Kidney (tissue), 14 donors: Measurements from ENCODE around the gene NOL4. TPM values are rescaled to one million over a fixed set of nuclear protein-coding genes. Genes with fewer than 3 reads are reported as not detected.

ENCODE experiments used
- DNase-seq, 5 donors: peaks; one replicate each; pipeline ENCODE4 v3.0.0-alpha.2; 2013 to 2020
- FAIRE-seq: peaks from 2 replicates; lab custom pipeline; 2012; peaks lifted over from hg19 to GRCh38; lab: Jason Lieb, UNC
- H3K27ac ChIP-seq, 2 donors: one replicate each; pipeline ENCODE4 v1.7.0; 2013; ENCODE audit warnings: low read depth in 2 of 2, low read length in 2 of 2, inconsistent platforms in 1 of 2
- H3K27me3 ChIP-seq: one replicate; pipeline ENCODE4 v1.7.1; 2013; ENCODE audit warnings: low read length, inconsistent platforms; ENCODE audit not compliant: control insufficient read depth, insufficient read depth
- H3K36me3 ChIP-seq, 3 donors: one replicate each; pipeline versions ENCODE4 v1.7.0 to v1.7.1; 2013; ENCODE audit warnings: low read length in 3 of 3, control low read depth in 1 of 3, inconsistent platforms in 1 of 3; ENCODE audit not compliant: insufficient read depth in 3 of 3, control insufficient read depth in 2 of 3
- H3K4me1 ChIP-seq, 3 donors: one replicate each; pipeline versions ENCODE4 v1.7.0 to v1.7.1; 2013; ENCODE audit warnings: low read length in 3 of 3, inconsistent platforms in 1 of 3, low read depth in 1 of 3; ENCODE audit not compliant: control insufficient read depth in 2 of 3, insufficient read depth in 2 of 3
- H3K4me3 ChIP-seq, 3 donors: one replicate each; pipeline versions ENCODE4 v1.7.0 to v1.8.1; 2013; ENCODE audit warnings: low read length in 3 of 3, control low read depth in 1 of 3, inconsistent platforms in 1 of 3
- H3K9ac ChIP-seq, 3 donors: one replicate each; pipeline versions ENCODE4 v1.7.0 to v1.7.1; 2013; ENCODE audit warnings: low read length in 3 of 3, control low read depth in 1 of 3, inconsistent platforms in 1 of 3
- H3K9me3 ChIP-seq, 3 donors: one replicate each; pipeline versions ENCODE4 v1.7.0 to v1.7.1; 2013; ENCODE audit warnings: low read length in 3 of 3, control low read depth in 1 of 3, inconsistent platforms in 1 of 3; ENCODE audit not compliant: control insufficient read depth in 2 of 3, insufficient read depth in 1 of 3
- intact Hi-C: fragments of 100-400 bp; cut with DNase I; formaldehyde crosslinking; loops from one replicate; pipeline ENCODE4 v1.11.1; 2022
- polyA plus RNA-seq: library from polyadenylated mRNA; stranded (reverse); fragments of 350-450 nt; fragmentation: Illumina TruSeq; extraction: RNeasy Lipid Tissue Mini Kit (QIAGEN cat#74804); gene quantifications from one replicate; pipeline ENCODE4 v1.2.3, GENCODE V29; 2014; ENCODE audit warnings: low read depth, low replicate concordance; ENCODE audit not compliant: insufficient read depth
- total RNA-seq: library from RNA; stranded (reverse); fragmentation: NEBNext Ultra II Directional; extraction: Animal tissue kit (Norgen Biotek cat#: 25700); gene quantifications from one replicate; pipeline ENCODE4 v1.2.1, GENCODE V29; 2021
- TF ChIP-seq, protein P1 (sequence below): IDR thresholded peaks from 3 replicates; pipeline ENCODE4 v1.5.1; 2012; ENCODE audit warnings: mild to moderate bottlenecking, moderate library complexity, borderline replicate concordance; ENCODE audit not compliant: insufficient read depth; ENCODE audit errors: extremely low read depth
- donor health status: control.
- donor health status: control.
- donor health status: control.
- donor health status: control.
- donor health status: control.
- donor health status: DM: yes; HTN: yes; CAD: no.
- donor health status: Normal renal cell carcinoma (clear cell type).

Gene NOL4
- total and polyA plus RNA-seq, 2 donors from 2014 or later, result 0.62 to 1.1 TPM

DNA sequence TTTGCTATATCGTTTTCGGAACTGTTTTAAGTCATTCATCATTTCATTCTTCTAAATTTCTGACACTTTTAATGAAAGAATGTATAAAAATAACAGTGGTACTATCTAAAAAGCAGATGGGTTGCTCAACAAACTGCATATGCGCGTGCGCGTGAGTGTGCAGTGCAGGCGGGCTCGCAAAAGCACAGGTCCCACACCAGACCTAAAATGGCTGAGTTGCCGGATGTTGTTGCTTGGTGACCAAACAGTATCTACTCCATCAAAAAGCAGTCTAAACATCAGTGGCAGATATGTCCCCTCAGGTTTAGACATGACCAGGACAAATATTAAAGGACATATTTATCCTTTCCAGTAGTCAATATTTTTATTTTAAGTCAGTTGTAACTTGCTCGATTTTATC lies 5.1 kb downstream of the NOL4 start:
- TF ChIP-seq, protein P1, sequence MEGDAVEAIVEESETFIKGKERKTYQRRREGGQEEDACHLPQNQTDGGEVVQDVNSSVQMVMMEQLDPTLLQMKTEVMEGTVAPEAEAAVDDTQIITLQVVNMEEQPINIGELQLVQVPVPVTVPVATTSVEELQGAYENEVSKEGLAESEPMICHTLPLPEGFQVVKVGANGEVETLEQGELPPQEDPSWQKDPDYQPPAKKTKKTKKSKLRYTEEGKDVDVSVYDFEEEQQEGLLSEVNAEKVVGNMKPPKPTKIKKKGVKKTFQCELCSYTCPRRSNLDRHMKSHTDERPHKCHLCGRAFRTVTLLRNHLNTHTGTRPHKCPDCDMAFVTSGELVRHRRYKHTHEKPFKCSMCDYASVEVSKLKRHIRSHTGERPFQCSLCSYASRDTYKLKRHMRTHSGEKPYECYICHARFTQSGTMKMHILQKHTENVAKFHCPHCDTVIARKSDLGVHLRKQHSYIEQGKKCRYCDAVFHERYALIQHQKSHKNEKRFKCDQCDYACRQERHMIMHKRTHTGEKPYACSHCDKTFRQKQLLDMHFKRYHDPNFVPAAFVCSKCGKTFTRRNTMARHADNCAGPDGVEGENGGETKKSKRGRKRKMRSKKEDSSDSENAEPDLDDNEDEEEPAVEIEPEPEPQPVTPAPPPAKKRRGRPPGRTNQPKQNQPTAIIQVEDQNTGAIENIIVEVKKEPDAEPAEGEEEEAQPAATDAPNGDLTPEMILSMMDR, result no peak
- Histone ChIP-seq H3K9ac (no peak overlapping the region), H3K4me1 (peaks cover 0 to 9% (median 3%) of the 10 kb centered on the region in 3 donors), H3K36me3 (no peaks in the 10 kb centered on the region), H3K27ac (no peak overlapping the region), H3K27me3 (peaks cover 24% of the 10 kb centered on the region), H3K4me3 (no peak overlapping the region), H3K9me3 (no peaks in the 10 kb centered on the region)
- intact Hi-C loops, result no loop called here
- DNase-seq (no peak), FAIRE-seq (no peak)

DNA sequence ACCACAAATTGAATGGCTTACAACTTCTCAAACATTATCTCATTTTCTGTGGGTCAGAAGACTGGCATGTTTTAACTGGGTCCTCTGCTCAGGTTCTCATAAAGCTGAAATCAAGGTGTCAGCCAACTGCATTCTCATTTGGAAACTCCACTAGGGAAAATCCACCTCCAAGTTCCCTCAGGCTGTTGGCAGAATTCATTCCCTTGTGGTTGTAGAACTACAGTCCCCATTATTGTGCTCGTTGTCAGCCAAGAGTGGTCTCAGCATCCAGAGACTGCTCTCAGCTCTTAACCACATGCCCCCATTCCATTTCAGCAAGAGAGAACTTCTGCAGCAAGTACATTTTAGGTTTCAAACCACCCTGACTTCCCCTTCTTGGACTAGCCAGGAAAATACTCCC lies 12.2 kb downstream of the NOL4 start:
- Histone ChIP-seq H3K9me3 (no peaks in the 10 kb centered on the region), H3K9ac (no peak overlapping the region), H3K4me1 (no peaks in the 10 kb centered on the region), H3K36me3 (no peaks in the 10 kb centered on the region), H3K27ac (no peak overlapping the region), H3K4me3 (no peak overlapping the region), H3K27me3 (no peaks in the 10 kb centered on the region)
- DNase-seq, result no peak
- no peak for FAIRE-seq
- intact Hi-C loops, result no loop called here
- TF ChIP-seq, protein P1, result no peak

DNA sequence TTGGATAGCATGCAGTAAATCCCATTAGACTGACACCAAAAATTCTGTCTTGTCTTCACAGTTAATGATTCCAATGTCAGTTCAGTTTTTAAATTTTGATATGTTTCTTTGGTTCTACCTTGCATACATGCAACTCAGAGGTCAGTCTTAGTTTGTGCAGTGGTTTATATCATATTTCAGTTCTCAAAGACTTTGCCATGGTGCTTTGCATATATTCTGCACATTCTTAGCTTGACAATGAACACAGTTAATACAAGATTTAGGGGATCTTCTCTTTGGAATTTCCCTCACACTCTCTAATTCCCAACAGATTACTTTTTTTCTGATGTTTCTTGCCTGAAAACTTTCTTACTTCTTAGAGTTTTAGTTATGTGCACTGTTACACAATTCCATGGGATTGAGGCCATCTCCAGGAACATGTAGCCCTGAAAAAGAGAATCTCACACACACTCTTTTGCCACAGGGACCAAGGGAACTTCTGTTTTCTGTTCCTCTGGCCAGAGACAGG lies 17.3 kb downstream of the NOL4 start:
- no peaks in the 10 kb centered on the region for H3K4me1 ChIP-seq
- no peak overlapping the region for H3K27ac ChIP-seq
- no peak overlapping the region for H3K4me3 ChIP-seq
- TF ChIP-seq, protein P1, result no peak
- no peaks in the 10 kb centered on the region for H3K27me3 ChIP-seq
- FAIRE-seq (no peak), DNase-seq (no peak)
- intact Hi-C loops, result no loop called here
- no peak overlapping the region for H3K9ac ChIP-seq
- no peaks in the 10 kb centered on the region for H3K9me3 ChIP-seq
- H3K36me3 ChIP-seq, result no peaks in the 10 kb centered on the region

DNA sequence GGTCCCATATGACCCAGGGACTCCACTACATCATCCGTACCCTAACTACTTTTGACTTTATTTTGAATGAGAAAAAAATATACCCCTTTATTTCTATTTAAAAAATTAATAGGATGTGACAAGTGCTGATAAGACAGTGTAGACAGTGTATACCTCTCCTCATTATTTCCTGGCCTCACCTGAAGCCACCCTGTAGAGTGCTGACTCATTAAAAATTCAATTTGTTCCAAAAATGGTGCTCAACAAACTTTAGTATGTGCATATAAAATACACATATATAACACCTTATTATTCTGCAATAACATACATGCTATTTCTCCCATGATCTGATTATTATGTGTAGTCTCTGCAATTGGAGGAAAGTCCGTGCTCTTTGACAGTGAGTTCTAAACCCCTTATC lies 20.8 kb downstream of the NOL4 start:
- no peaks in the 10 kb centered on the region for H3K4me1 ChIP-seq
- TF ChIP-seq, protein P1, result no peak
- no peaks in the 10 kb centered on the region for H3K36me3 ChIP-seq
- intact Hi-C loops, result no loop called here
- no peak overlapping the region for H3K4me3 ChIP-seq
- H3K9me3 ChIP-seq, result no peaks in the 10 kb centered on the region
- FAIRE-seq (no peak), DNase-seq (no peak)
- no peak overlapping the region for H3K9ac ChIP-seq
- H3K27ac ChIP-seq, result no peak overlapping the region
- H3K27me3 ChIP-seq, result no peaks in the 10 kb centered on the region
